GM21390 (cell line): Measurements from ENCODE around the gene SEMA5A.
A peak's percentile ranks its signal among the peaks of the same experiment; 100 is the strongest.

Source experiments
- ATAC-seq: cut with Tn5 transposase; IDR thresholded peaks from one replicate; pipeline ENCODE4 v1.9.1; 2021; ENCODE audit not compliant: unreplicated experiment

SEMA5A gene

DNA sequence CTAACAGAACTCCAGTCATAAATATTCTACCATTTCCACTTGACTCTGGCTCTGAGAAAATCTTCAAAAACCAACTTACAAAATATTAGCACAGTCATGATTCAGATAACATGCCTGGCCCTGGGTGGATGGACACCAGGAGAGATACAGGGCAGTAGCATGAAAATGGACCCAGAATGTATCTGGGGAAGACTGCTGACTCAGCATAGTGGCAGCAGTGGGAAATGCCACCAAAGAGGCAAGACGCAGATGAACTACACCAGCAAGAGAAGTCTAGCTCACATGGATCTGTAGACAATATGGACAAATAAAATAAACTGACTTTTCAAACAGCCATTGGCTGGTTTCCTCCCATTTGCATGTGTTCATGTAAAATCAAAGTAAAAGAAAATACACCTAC is 359.8 kb downstream of the SEMA5A start:
- no peak for ATAC-seq

- ATAC-seq: no peak
These were observed 361.9 kb downstream of the SEMA5A start for GRCh38 chr5:9183992-9184391.

- ATAC-seq: no peak
These were observed 362.8 kb downstream of the SEMA5A start for GRCh38 chr5:9182899-9183695.

DNA sequence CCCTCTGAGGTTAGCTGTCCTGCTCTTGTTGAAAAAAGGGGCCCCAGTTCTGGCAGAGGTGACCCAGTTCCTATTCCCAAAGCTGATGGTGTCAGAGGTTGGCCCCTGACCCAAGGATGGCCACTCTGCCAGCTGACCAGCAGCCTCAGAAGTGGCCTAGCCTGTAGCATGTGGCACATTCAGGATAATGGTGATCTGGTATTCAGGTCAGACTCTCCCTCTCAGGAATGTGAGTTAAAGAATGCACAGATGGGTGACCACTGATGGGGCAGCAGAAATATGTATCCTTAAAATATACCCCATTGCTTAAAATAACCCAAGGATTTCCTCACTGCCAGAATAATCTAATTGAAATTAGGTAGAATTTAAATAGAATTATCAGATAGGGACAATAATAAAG is 369.2 kb downstream of the SEMA5A start:
- ATAC-seq: no peak

DNA sequence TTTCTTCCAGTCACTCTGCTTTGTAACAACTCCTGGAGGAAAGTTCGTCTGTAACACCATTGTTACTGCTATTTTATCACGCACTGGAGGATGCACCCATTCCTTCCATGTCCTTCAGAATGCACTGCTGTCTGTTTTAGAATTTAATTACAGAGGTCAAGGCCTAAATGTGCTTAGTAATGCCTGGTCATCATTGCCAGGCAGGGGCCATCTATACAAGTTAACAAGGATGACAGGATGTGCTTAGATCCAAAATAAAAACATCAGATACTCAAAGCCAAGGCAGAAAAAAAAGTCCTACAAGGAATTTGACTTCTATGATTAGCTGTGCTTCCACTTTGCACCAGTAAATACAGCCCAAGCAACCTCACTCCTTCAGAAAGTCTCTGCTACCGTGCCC is 371.4 kb downstream of the SEMA5A start:
- ATAC-seq: no peak

- no peak for ATAC-seq
These were observed 372.4 kb downstream of the SEMA5A start for GRCh38 chr5:9173281-9174048.

- ATAC-seq: no peak
These were observed 375.8 kb downstream of the SEMA5A start for GRCh38 chr5:9170026-9170425.

- ATAC-seq: no peak
These were observed 376.3 kb downstream of the SEMA5A start for GRCh38 chr5:9169557-9169902.

GRCh38 chr5:9168791-9169556 is 376.9 kb downstream of the SEMA5A start:
- ATAC-seq: no peak

DNA sequence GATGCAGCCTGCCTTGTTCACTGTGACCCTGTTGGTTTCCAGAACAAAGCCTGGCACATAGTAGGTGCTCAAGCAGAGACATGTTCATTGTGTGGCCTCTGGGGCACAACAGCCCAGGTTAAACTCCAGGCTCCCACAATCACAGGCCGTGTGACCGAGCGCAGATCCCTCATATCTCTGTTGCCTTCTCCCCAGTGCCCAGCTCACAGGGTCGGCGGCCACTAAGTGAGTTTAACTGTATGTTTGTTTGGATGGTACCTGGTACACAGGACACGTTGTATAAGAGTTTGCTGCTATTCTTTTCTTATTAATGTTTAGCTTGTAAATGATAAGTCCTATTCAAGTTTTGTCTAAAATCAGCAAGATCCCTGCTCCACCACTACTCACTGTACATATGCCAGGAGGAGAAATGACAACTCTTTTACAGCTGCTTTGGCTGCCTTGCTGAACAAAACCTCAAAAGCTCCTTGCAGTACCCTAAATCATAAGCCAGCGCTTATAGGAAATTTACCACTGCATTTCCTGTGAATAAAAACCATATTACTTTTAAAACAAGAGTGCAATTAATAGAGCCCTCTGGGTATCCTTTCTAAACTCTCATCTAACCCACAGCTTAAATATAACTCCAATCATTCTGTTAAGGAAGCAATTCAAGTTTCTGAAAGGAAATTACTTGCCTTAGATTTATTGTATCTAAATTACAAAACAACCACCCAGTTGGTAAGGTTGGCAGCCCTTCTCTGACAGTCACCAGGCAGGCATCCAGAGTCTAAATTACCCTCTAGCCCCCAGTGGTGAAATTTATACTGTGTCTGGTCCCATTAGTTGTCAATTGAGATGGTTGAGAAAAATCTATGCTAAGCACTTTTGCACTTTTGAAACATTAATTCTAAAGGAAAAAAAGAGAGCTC is 379.4 kb downstream of the SEMA5A start:
- ATAC-seq: no peak

DNA sequence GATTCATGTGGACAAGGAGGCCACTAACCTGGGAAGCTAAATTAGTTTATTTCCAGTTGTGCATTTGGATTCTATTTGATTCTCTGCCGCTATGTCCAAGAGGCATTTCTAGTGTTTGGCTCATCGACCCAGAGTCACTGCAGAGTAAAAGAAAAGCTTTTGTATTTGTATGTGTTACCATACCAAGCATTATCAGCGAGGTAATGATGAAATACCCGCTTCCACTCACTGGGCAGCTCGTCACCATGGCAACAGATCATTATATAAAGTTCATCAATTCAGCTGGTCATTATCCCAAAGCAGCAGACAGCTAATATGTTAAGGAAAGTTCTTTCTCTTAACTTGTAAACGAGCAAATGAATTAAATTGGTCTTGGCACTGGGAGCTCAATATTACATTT is 380.3 kb downstream of the SEMA5A start:
- ATAC-seq: no peak

DNA sequence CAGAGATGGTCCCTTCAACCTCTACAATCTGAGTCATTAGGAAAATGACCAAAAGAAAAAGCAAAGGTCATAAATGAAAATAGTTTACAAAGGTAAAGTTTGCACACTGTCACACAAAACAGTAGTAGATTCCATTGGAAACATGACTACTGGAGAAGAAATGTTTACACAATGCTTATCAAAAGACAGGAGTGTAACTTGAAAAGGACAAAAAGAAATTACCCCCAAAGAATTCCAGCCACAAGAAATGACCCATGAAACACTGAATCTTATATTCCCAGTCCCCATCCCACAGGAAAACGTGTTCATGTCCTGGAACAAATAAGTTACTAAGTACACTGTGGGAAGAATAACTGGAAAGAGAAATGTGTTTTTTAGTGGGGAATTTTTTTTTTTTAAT is 385.1 kb downstream of the SEMA5A start:
- no peak for ATAC-seq

DNA sequence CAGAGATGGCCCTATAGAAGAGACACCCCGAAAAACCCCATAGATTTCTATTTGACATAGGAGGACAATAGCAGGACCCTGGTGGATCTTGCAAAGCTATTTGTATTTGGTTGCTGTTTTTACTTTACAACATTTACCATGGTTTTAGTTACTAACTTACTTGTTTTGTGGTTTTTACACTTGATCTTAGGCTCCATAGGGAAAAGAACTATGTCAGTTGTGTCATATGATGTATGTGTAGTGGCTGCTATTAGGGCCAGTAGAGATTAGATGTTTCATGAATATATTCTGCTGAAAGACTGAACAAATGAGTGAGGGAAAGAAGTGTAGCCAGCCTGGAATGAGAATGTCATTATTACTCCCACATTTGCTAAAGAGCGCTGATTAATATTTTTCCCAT is 388.1 kb downstream of the SEMA5A start:
- no peak for ATAC-seq

GRCh38 chr5:9157020-9157419 is 388.9 kb downstream of the SEMA5A start:
- ATAC-seq: no peak

DNA sequence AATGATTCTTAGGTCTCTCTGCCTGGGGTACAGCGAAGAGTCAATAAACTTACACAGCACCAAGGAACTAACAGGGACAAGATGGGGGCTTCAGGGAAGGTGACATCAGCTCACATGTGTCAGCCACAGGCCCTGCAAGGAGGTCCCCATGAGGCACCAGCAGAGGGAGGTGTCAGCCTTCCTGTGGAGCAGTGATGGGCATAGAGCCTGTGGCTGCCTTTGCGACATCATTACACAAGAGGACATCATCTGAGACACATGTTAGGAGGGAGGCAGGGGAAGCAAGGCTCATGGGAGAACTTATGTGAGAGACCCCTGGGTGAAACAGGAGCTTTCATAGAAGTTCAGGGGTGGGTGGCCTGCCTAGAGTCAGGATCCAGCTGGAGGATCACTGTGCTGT is 389.6 kb downstream of the SEMA5A start:
- peak; percentile 60 for ATAC-seq

- no peak for ATAC-seq
These were observed 394.0 kb downstream of the SEMA5A start for GRCh38 chr5:9151684-9152427.

GRCh38 chr5:9149988-9150387 is 395.9 kb downstream of the SEMA5A start:
- no peak for ATAC-seq

DNA sequence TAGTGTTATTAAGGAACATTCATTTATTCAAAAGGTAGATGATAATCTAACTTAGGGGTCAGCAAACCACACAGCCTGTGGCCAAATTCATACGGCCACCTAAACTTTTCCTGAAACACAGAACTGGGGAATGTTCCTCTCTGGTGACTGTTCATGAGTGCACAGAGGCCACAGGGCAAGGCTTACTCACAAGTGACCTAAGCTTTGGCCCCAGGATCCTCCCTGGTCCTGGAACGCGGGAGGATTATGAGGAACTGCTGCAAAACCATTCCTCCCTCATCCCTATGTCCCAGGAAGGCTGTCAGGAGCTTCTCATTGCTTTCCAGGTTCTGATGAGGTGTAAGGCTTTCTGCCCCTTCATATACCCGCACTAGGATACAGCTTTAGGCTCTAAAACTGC is 397.6 kb downstream of the SEMA5A start:
- no peak for ATAC-seq

DNA sequence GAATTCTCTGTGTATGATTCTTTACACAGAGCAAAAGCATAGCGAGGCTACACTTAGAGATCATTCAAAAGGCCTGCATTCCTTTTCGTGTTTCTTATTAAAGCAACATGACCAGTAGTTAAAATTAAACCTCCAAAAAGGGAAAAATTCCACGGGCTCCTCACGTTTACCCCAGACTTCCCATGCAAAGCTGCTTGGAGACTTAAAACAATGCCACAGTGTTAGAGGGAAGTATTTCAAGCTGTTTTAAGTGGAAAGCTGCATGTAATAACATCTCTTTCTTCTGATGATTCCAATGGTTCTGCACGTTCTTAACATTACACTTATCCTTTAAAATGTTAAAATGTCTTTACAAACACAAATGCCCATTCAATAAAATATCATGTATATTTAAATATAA is 405.2 kb downstream of the SEMA5A start:
- ATAC-seq: no peak

- ATAC-seq: no peak
These were observed 405.7 kb downstream of the SEMA5A start for GRCh38 chr5:9140202-9140601.
